Keratinocyte (primary cell): ENCODE results near the gene KRT8. TPM values are rescaled to one million over a fixed set of nuclear protein-coding genes. Genes with fewer than 3 reads are reported as not detected.

Source experiments
- DNase-seq: peaks from one replicate; pipeline ENCODE4 v3.0.0-alpha.2; 2011; ENCODE audit warnings: low read depth, missing footprints, low spot score
- FAIRE-seq: peaks from 2 replicates; lab custom pipeline; 2011; peaks lifted over from hg19 to GRCh38; lab: Jason Lieb, UNC
- H2AFZ ChIP-seq: 2 replicates; pipeline ENCODE4 v1.6.0; 2012; ENCODE audit warnings: low read length, control low read depth, inconsistent platforms; ENCODE audit not compliant: control insufficient read depth
- H3K27ac ChIP-seq: 2 replicates; pipeline ENCODE4 v1.5.1; 2011; ENCODE audit warnings: low read length; ENCODE audit not compliant: control insufficient read depth, insufficient read depth
- H3K27me3 ChIP-seq: 3 replicates; pipeline ENCODE4 v1.6.0; 2011; ENCODE audit warnings: low read length; ENCODE audit not compliant: control insufficient read depth, insufficient read depth; ENCODE audit errors: extremely low read depth
- H3K36me3 ChIP-seq, 2 experiments: 2 replicates in 1 of 2; 3 replicates in 1 of 2; pipeline ENCODE4 v1.5.1; 2011; ENCODE audit warnings: low read length in 2 of 2, mild to moderate bottlenecking in 1 of 2; ENCODE audit not compliant: control insufficient read depth in 2 of 2, insufficient read depth in 2 of 2; ENCODE audit errors: extremely low read depth in 1 of 2
- H3K4me1 ChIP-seq: 3 replicates; pipeline ENCODE4 v1.5.1; 2011; ENCODE audit warnings: low read length; ENCODE audit not compliant: control insufficient read depth, insufficient read depth; ENCODE audit errors: extremely low read depth
- H3K4me2 ChIP-seq: 3 replicates; pipeline ENCODE4 v1.6.0; 2011; ENCODE audit warnings: low read depth, low read length; ENCODE audit not compliant: control insufficient read depth, insufficient read depth; ENCODE audit errors: extremely low read depth
- H3K4me3 ChIP-seq, 3 experiments: fragments of 200-600 bp in 1 of 3; sonication (generic) in 1 of 3; 2 replicates in 2 of 3; 3 replicates in 1 of 3; pipeline ENCODE4 v1.5.1; 2011 to 2016; ENCODE audit warnings: low read length in 3 of 3, mild to moderate bottlenecking in 3 of 3, control low read depth in 2 of 3, inconsistent platforms in 1 of 3, low read depth in 1 of 3, mixed read lengths in 1 of 3, mixed run types in 1 of 3, moderate library complexity in 1 of 3; ENCODE audit not compliant: control insufficient read depth in 2 of 3, insufficient read depth in 2 of 3; ENCODE audit errors: extremely low read depth in 1 of 3
- H3K79me2 ChIP-seq: 2 replicates; pipeline ENCODE4 v1.6.0; 2012; ENCODE audit warnings: low read length; ENCODE audit not compliant: control insufficient read depth, insufficient read depth
- H3K9ac ChIP-seq: 3 replicates; pipeline ENCODE4 v1.6.0; 2011; ENCODE audit warnings: low read length; ENCODE audit not compliant: control insufficient read depth, insufficient read depth; ENCODE audit errors: extremely low read depth
- H3K9me1 ChIP-seq: 3 replicates; pipeline ENCODE4 v1.6.0; 2011; ENCODE audit warnings: low read length; ENCODE audit not compliant: control insufficient read depth, insufficient read depth; ENCODE audit errors: extremely low read depth
- H3K9me3 ChIP-seq: 2 replicates; pipeline ENCODE4 v1.5.1; 2012; ENCODE audit warnings: low read depth, low read length; ENCODE audit not compliant: control insufficient read depth
- H4K20me1 ChIP-seq: 3 replicates; pipeline ENCODE4 v1.6.0; 2011; ENCODE audit warnings: low read length; ENCODE audit not compliant: control insufficient read depth, insufficient read depth; ENCODE audit errors: extremely low read depth
- EZH2 ChIP-seq: IDR thresholded peaks from one replicate; pipeline ENCODE4 v1.6.1; 2012; ENCODE audit warnings: inconsistent platforms, mild to moderate bottlenecking, low read length, moderate library complexity
- dilution Hi-C: fragments of 300-500 bp; cut with MboI; formaldehyde crosslinking; loops from one replicate; pipeline ENCODE4 v1.7.0; 2020; ENCODE audit warnings: low sequenced_read_pairs; ENCODE audit not compliant: extremely low pct_ligation_motif_present
- polyA plus RNA-seq, 5 experiments: library from polyadenylated mRNA; depleted of rRNA in 3 of 5; stranded (reverse) in 3 of 5; stranded (forward) in 1 of 5; unstranded in 1 of 5; fragments of >200 nt; gene quantifications; 1 replicate in 1 of 5; 2 replicates in 3 of 5; 3 replicates in 1 of 5; pipeline versions ENCODE4 v1.2.1 to v1.2.3, GENCODE V29; 2011 to 2012; ENCODE audit warnings: missing spikeins in 2 of 5, low read depth in 1 of 5, low replicate concordance in 1 of 5
- TF ChIP-seq, protein P1 (sequence below), 3 experiments: IDR thresholded peaks in 1 of 3; conservative IDR thresholded peaks in 1 of 3; optimal IDR thresholded peaks in 1 of 3; 2 replicates in 2 of 3; 3 replicates in 1 of 3; pipeline versions ENCODE3 to v1.5.1; 2011; ENCODE audit warnings: low read length in 3 of 3, mild to moderate bottlenecking in 3 of 3, moderate library complexity in 2 of 3, control low read depth in 1 of 3, inconsistent platforms in 1 of 3; ENCODE audit not compliant: insufficient read depth in 2 of 3; ENCODE audit errors: extremely low read depth in 1 of 3

The KRT8 gene
- polyA plus RNA-seq, 1 donor (not counting 4 experiments of a cell fraction or from before 2014, with no cell fraction given), result 151 TPM

GRCh38 chr12:52892974-52893373, 11.9 kb downstream of the KRT8 start:
- dilution Hi-C loops, result no loop called here
- Histone ChIP-seq H4K20me1 (no peaks in the 10 kb centered on the region), H3K9me3 (no peaks in the 10 kb centered on the region), H2AFZ (no peak overlapping the region), H3K27me3 (no peaks in the 10 kb centered on the region), H3K4me3 (no peak overlapping the region), H3K36me3 (peaks cover 0 to 7% of the 10 kb centered on the region in 2 experiments), H3K9me1 (no peaks in the 10 kb centered on the region), H3K79me2 (no peaks in the 10 kb centered on the region), H3K27ac (no peak overlapping the region), H3K9ac (no peak overlapping the region), H3K4me1 (no peaks in the 10 kb centered on the region), H3K4me2 (no peak overlapping the region)
- TF ChIP-seq EZH2, result no peak
- no peak for FAIRE-seq
- no peak for DNase-seq

DNA sequence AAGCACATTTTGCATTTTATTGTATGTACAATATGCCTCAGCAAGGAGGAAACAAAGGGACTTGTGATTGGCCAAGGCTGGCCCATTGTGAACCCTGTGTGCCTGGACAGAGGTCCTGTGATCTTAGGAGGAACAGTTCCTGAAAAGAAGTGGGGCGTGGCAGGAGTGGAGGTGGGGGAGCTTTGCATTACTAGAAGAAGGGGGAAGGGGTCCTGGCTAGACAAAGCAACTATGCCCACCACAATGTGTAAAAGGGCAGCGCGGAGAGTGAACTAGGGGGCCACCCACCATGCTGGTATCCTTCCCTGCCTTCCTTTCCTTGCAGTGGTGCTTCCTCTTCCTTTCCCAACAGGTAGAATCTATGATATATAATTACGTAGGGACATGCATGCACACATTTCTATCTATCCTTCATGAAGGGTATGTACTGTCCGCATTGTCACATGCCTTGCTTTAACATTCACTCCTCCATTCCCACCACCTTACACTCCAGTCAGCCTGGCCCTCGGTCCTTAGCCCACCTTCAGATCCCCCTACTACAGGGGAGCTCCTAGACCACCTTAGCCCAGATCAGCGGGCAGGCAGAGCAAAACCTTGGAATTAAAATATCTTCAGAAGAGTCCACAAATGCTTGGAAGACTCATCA, 12.5 kb downstream of the KRT8 start:
- H3K27ac ChIP-seq, result no peak overlapping the region
- H3K9me1 ChIP-seq, result no peaks in the 10 kb centered on the region
- no peak for FAIRE-seq
- no peaks in the 10 kb centered on the region for H3K9me3 ChIP-seq
- no peaks in the 10 kb centered on the region for H3K79me2 ChIP-seq
- no peak for DNase-seq
- dilution Hi-C loops, result no loop called here
- H2AFZ ChIP-seq, result no peak overlapping the region
- no peak overlapping the region for H3K4me3 ChIP-seq
- no peaks in the 10 kb centered on the region for H4K20me1 ChIP-seq
- H3K9ac ChIP-seq, result no peak overlapping the region
- H3K4me2 ChIP-seq, result no peak overlapping the region
- peaks cover 0 to 2% of the 10 kb centered on the region in 2 experiments for H3K36me3 ChIP-seq
- no peak for TF ChIP-seq EZH2
- TF ChIP-seq, protein P1, sequence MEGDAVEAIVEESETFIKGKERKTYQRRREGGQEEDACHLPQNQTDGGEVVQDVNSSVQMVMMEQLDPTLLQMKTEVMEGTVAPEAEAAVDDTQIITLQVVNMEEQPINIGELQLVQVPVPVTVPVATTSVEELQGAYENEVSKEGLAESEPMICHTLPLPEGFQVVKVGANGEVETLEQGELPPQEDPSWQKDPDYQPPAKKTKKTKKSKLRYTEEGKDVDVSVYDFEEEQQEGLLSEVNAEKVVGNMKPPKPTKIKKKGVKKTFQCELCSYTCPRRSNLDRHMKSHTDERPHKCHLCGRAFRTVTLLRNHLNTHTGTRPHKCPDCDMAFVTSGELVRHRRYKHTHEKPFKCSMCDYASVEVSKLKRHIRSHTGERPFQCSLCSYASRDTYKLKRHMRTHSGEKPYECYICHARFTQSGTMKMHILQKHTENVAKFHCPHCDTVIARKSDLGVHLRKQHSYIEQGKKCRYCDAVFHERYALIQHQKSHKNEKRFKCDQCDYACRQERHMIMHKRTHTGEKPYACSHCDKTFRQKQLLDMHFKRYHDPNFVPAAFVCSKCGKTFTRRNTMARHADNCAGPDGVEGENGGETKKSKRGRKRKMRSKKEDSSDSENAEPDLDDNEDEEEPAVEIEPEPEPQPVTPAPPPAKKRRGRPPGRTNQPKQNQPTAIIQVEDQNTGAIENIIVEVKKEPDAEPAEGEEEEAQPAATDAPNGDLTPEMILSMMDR (optimal IDR thresholded peaks at IDR 0.05 in 1 of 3, IDR thresholded peaks at IDR 0.05 in 1 of 3, conservative IDR thresholded peaks at IDR 0.05 in 1 of 3; ENCODE audit: extremely low read depth in 1 of 3, insufficient read depth in 2 of 3, low read length in 3 of 3), result no peak
- H3K27me3 ChIP-seq, result no peaks in the 10 kb centered on the region
- no peaks in the 10 kb centered on the region for H3K4me1 ChIP-seq

GRCh38 chr12:52891044-52891443, 13.8 kb downstream of the KRT8 start:
- H3K27me3 ChIP-seq, result no peaks in the 10 kb centered on the region
- H3K27ac ChIP-seq, result no peak overlapping the region
- no peaks in the 10 kb centered on the region for H3K79me2 ChIP-seq
- no peak overlapping the region for H3K4me3 ChIP-seq
- dilution Hi-C loops, result no loop called here
- H3K36me3 ChIP-seq, result no peaks in the 10 kb centered on the region
- H3K4me1 ChIP-seq, result no peaks in the 10 kb centered on the region
- DNase-seq (no peak), FAIRE-seq (no peak)
- no peaks in the 10 kb centered on the region for H3K9me3 ChIP-seq
- no peak overlapping the region for H2AFZ ChIP-seq
- no peak overlapping the region for H3K4me2 ChIP-seq
- no peak overlapping the region for H3K9ac ChIP-seq
- H3K9me1 ChIP-seq, result no peaks in the 10 kb centered on the region
- TF ChIP-seq, protein P1 (optimal IDR thresholded peaks at IDR 0.05 in 1 of 3, IDR thresholded peaks at IDR 0.05 in 1 of 3, conservative IDR thresholded peaks at IDR 0.05 in 1 of 3; ENCODE audit: extremely low read depth in 1 of 3, insufficient read depth in 2 of 3, low read length in 3 of 3), result no peak
- TF ChIP-seq EZH2, result no peak
- H4K20me1 ChIP-seq, result no peaks in the 10 kb centered on the region
